Adrenal gland (tissue), 12 donors: Measurements from ENCODE around the gene CXorf58. TPM values are rescaled to one million over a fixed set of nuclear protein-coding genes. Genes with fewer than 3 reads are reported as not detected.

Experiments
- DNase-seq, 7 donors: peaks; one replicate each; pipeline ENCODE4 v3.0.0-alpha.2; 2019 to 2020
- H3K27ac ChIP-seq, 5 donors: fragments of 200-600 bp; sonication (generic) in 4 of 5; 1 replicate in 3 of 5; 2 replicates in 2 of 5; pipeline versions ENCODE4 v1.5.1 to v1.8.0; 2016 to 2020; ENCODE audit warnings: mild to moderate bottlenecking in 1 of 5
- H3K27me3 ChIP-seq: fragments of 200-600 bp; 2 replicates; pipeline ENCODE4 v1.8.0; 2021
- H3K36me3 ChIP-seq, 2 donors: fragments of 200-600 bp; replicated peaks in 1 of 2; 1 replicate in 1 of 2; 2 replicates in 1 of 2; pipeline versions ENCODE4 v1.5.1 to v1.8.0; 2018 to 2022
- H3K4me1 ChIP-seq, 2 donors: fragments of 200-600 bp; replicated peaks in 1 of 2; 1 replicate in 1 of 2; 2 replicates in 1 of 2; pipeline versions ENCODE4 v1.5.1 to v1.8.0; 2018 to 2021
- H3K4me3 ChIP-seq, 4 donors: fragments of 200-600 bp; sonication (generic) in 3 of 4; one replicate each; pipeline ENCODE4 v1.5.1; 2016 to 2018
- H3K9me3 ChIP-seq, 3 donors: fragments of 200-600 bp; sonication (generic) in 1 of 3; replicated peaks in 1 of 3; 1 replicate in 2 of 3; 2 replicates in 1 of 3; pipeline versions ENCODE4 v1.5.1 to v1.8.0; 2016 to 2021
- CTCF ChIP-seq, 6 experiments: fragments of 450-650 bp in 4 of 6; fragments of 200-600 bp in 2 of 6; sonication (generic) in 1 of 6; IDR thresholded peaks; 1 replicate in 5 of 6; 2 replicates in 1 of 6; pipeline versions ENCODE4 v1.5.1 to v1.8.0; 2016 to 2021; ENCODE audit warnings: antibody characterized with exemption in 6 of 6, mild to moderate bottlenecking in 2 of 6, moderate library complexity in 1 of 6
- POLR2A ChIP-seq, 2 donors: fragments of 450-650 bp; IDR thresholded peaks; one replicate each; pipeline ENCODE4 v1.6.1; 2017; ENCODE audit warnings: antibody characterized with exemption in 2 of 2, mild to moderate bottlenecking in 2 of 2, moderate library complexity in 1 of 2
- WGBS, 4 donors: extraction: QIAGEN DNeasy Blood & Tissue Kit in 2 of 4; methylation state at CpG; one replicate each; pipeline versions ENCODE4 v1.1.5 to v1.1.7; 2013 to 2017; 5-methylcytosine and 5-hydroxymethylcytosine counted together
- intact Hi-C, 2 donors: fragments of 100-400 bp; cut with DNase I; formaldehyde crosslinking; loops; one replicate each; pipeline versions ENCODE4 v1.14.1 to v1.15.0; 2022 to 2023
- polyA plus RNA-seq, 3 donors: library from polyadenylated mRNA; stranded (reverse); fragments of 200-250 nt in 2 of 3; fragments of 350-450 nt in 1 of 3; fragmentation: Illumina TruSeq in 1 of 3; extraction: RNeasy Lipid Tissue Mini Kit (QIAGEN cat#74804) in 1 of 3; gene quantifications; one replicate each; pipeline ENCODE4 v1.2.3, GENCODE V29; 2013 to 2014
- total RNA-seq, 9 donors: library from RNA; depleted of rRNA in 4 of 9; stranded (reverse); fragments of >200 nt in 4 of 9; fragments of 120-200 nt in 1 of 9; fragmentation: NEBNext Ultra II Directional in 1 of 9; extraction: Animal tissue kit (Norgen Biotek cat#: 25700) in 1 of 9; gene quantifications; one replicate each; pipeline versions ENCODE4 v1.1.0 to v1.2.4, GENCODE V29; 2013 to 2023
- donor health status: healthy with polysubstance abuse.
- donor health status: Bipolar disorder and iron deficiency.
- donor health status: DM: yes; HTN: yes; CAD: no.
- donor health status: DM: no; HTN: no; CAD: no.
- donor health status: DM: no; HTN: no; CAD: no.
- donor health status: DM: yes; HTN: yes; CAD: no.

CXorf58 gene
- total and polyA plus RNA-seq, 12 donors: 0.11 to 0.77 (median 0.34) TPM; not detected in 3

GRCh38 chrX:23898412-23898959, 9.3 kb upstream of the CXorf58 start:
- WGBS, 4 donors: 46 to 55% (median 50%) methylated on average over 3 of the region's 3 CpGs
- no peak for DNase-seq
- no peaks in the 10 kb centered on the region for H3K9me3 ChIP-seq
- H3K4me1 ChIP-seq: peaks cover 5 to 37% of the 10 kb centered on the region in 2 donors
- H3K27ac ChIP-seq: peak overlapping the region in 1 of 5 donors; percentile 43
- H3K27me3 ChIP-seq: no peaks in the 10 kb centered on the region
- TF ChIP-seq CTCF (IDR thresholded peaks at IDR 0.05) (no peak), POLR2A (IDR thresholded peaks at IDR 0.05) (no peak)
- intact Hi-C loops: no loop called here
- no peaks in the 10 kb centered on the region for H3K36me3 ChIP-seq
- H3K4me3 ChIP-seq: no peak overlapping the region

GRCh38 chrX:23900220-23900797, 7.5 kb upstream of the CXorf58 start:
- Histone ChIP-seq H3K36me3 (no peaks in the 10 kb centered on the region), H3K4me3 (no peak overlapping the region), H3K27me3 (no peaks in the 10 kb centered on the region), H3K4me1 (peaks cover 5 to 37% of the 10 kb centered on the region in 2 donors), H3K27ac (peak overlapping the region in 2 of 5 donors; percentile 7 to 62), H3K9me3 (no peaks in the 10 kb centered on the region)
- TF ChIP-seq CTCF (IDR thresholded peaks at IDR 0.05): no peak
- TF ChIP-seq POLR2A (IDR thresholded peaks at IDR 0.05): no peak
- intact Hi-C loops: loop anchor here (5.0 to 10.0 kb wide), 3 partner anchors 116 to 208 kb away; partner anchors contain the start of gene SAT1 (in 1 of the 2)
- peak in 3 of 7 donors; percentile 21 to 61 (median 30) for DNase-seq
- 73 to 79% (median 76%) methylated on average over 10 to 12 of the region's 12 CpGs for WGBS, 4 donors

- 67 to 98% (median 72%) methylated on average over 2 to 3 of the region's 3 CpGs for WGBS, 4 donors
- intact Hi-C loops: loop anchor here (5.0 to 10.0 kb wide), 3 partner anchors 116 to 209 kb away; partner anchors contain the start of gene SAT1 (in 1 of the 2)
These were observed 6.7 kb upstream of the CXorf58 start for GRCh38 chrX:23901060-23901459.

More at GRCh38 chrX:23901060-23901459, 6.7 kb upstream of the CXorf58 start:
- Histone ChIP-seq H3K4me3 (no peak overlapping the region), H3K27ac (peak overlapping the region in 4 of 5 donors; percentile 24 to 83 (median 58)), H3K27me3 (no peaks in the 10 kb centered on the region), H3K36me3 (no peaks in the 10 kb centered on the region), H3K4me1 (peaks cover 5 to 37% of the 10 kb centered on the region in 2 donors), H3K9me3 (no peaks in the 10 kb centered on the region)
- peak in 1 of 7 donors; percentile 39 for DNase-seq
- no peak for TF ChIP-seq CTCF (IDR thresholded peaks at IDR 0.05)
